Peyer's patch (tissue), 4 donors: ENCODE data around the gene SLC2A10. TPM values are rescaled to one million over a fixed set of nuclear protein-coding genes. Genes with fewer than 3 reads are reported as not detected.
A peak's percentile ranks its signal among the peaks of the same experiment; 100 is the strongest.

Source experiments
- DNase-seq, 3 donors: peaks; one replicate each; pipeline ENCODE4 v3.0.0-alpha.2; 2017 to 2019
- H3K27ac ChIP-seq, 4 donors: fragments of 200-600 bp; sonication (generic); one replicate each; pipeline ENCODE4 v1.5.1; 2016 to 2019
- H3K27me3 ChIP-seq, 2 donors: fragments of 200-600 bp; sonication (generic); one replicate each; pipeline ENCODE4 v1.5.1; 2019
- H3K36me3 ChIP-seq, 3 donors: fragments of 200-600 bp; sonication (generic); one replicate each; pipeline ENCODE4 v1.5.1; 2016 to 2019
- H3K4me1 ChIP-seq, 4 donors: fragments of 200-600 bp; sonication (generic); one replicate each; pipeline ENCODE4 v1.5.1; 2016 to 2019
- H3K4me3 ChIP-seq, 4 donors: fragments of 200-600 bp; sonication (generic); 1 replicate in 3 of 4; 2 replicates in 1 of 4; pipeline ENCODE4 v1.5.1; 2016 to 2019; ENCODE audit warnings: mild to moderate bottlenecking in 1 of 4
- H3K9me3 ChIP-seq, 4 donors: fragments of 200-600 bp; sonication (generic); one replicate each; pipeline ENCODE4 v1.5.1; 2016 to 2019; ENCODE audit warnings: mild to moderate bottlenecking in 1 of 4
- CTCF ChIP-seq, 6 experiments: fragments of 450-650 bp in 4 of 6; fragments of 200-600 bp in 2 of 6; sonication (generic) in 1 of 6; IDR thresholded peaks; one replicate each; pipeline ENCODE4 v1.5.1; 2017 to 2019; ENCODE audit warnings: antibody characterized with exemption in 6 of 6, mild to moderate bottlenecking in 3 of 6, moderate library complexity in 1 of 6
- POLR2A ChIP-seq, 2 donors: fragments of 450-650 bp; IDR thresholded peaks; one replicate each; pipeline ENCODE4 v1.5.1; 2017; ENCODE audit warnings: antibody characterized with exemption in 2 of 2, mild to moderate bottlenecking in 2 of 2, moderate library complexity in 2 of 2
- total RNA-seq, 4 donors: library from RNA; depleted of rRNA; stranded (reverse); fragments of >200 nt; gene quantifications; one replicate each; pipeline ENCODE4 v1.1.0, GENCODE V29; 2016

The SLC2A10 gene
- total RNA-seq, 4 donors from 2014 or later: 8.3 to 19.0 (median 15.4) TPM

- Histone ChIP-seq H3K4me3 (no peak overlapping the region), H3K4me1 (no peaks in the 10 kb centered on the region), H3K9me3 (no peaks in the 10 kb centered on the region), H3K27ac (no peak overlapping the region), H3K36me3 (no peaks in the 10 kb centered on the region), H3K27me3 (peaks cover 0 to 3% of the 10 kb centered on the region in 2 donors)
- no peak for DNase-seq
- no peak for TF ChIP-seq CTCF (IDR thresholded peaks at IDR 0.05)
- TF ChIP-seq POLR2A (IDR thresholded peaks at IDR 0.05): no peak
These were observed 10.7 kb upstream of the SLC2A10 start for GRCh38 chr20:46698788-46699187.

GRCh38 chr20:46699651-46700359, 9.6 kb upstream of the SLC2A10 start:
- DNase-seq: no peak
- Histone ChIP-seq H3K4me3 (no peak overlapping the region), H3K27me3 (peaks cover 0 to 3% of the 10 kb centered on the region in 2 donors), H3K36me3 (no peaks in the 10 kb centered on the region), H3K4me1 (no peaks in the 10 kb centered on the region), H3K27ac (no peak overlapping the region), H3K9me3 (no peaks in the 10 kb centered on the region)
- TF ChIP-seq CTCF (IDR thresholded peaks at IDR 0.05): peak in 4 of 6 experiments; percentile 24 to 41 (median 32)
- no peak for TF ChIP-seq POLR2A (IDR thresholded peaks at IDR 0.05)

- Histone ChIP-seq H3K4me3 (no peak overlapping the region), H3K9me3 (no peaks in the 10 kb centered on the region), H3K27me3 (peaks cover 0 to 3% of the 10 kb centered on the region in 2 donors), H3K27ac (no peak overlapping the region), H3K36me3 (no peaks in the 10 kb centered on the region), H3K4me1 (no peaks in the 10 kb centered on the region)
- no peak for DNase-seq
- TF ChIP-seq POLR2A (IDR thresholded peaks at IDR 0.05) (no peak), CTCF (IDR thresholded peaks at IDR 0.05) (no peak)
These were observed 9.0 kb upstream of the SLC2A10 start for GRCh38 chr20:46700481-46700880.

GRCh38 chr20:46701057-46701456, 8.4 kb upstream of the SLC2A10 start:
- H3K36me3 ChIP-seq: no peaks in the 10 kb centered on the region

GRCh38 chr20:46701556-46701955, 7.9 kb upstream of the SLC2A10 start:
- no peak for TF ChIP-seq POLR2A (IDR thresholded peaks at IDR 0.05)
- TF ChIP-seq CTCF (IDR thresholded peaks at IDR 0.05): no peak
- DNase-seq: no peak
- H3K4me1 ChIP-seq: no peaks in the 10 kb centered on the region
- H3K27ac ChIP-seq: no peak overlapping the region
- peaks cover 0 to 3% of the 10 kb centered on the region in 2 donors for H3K27me3 ChIP-seq
- H3K4me3 ChIP-seq: no peak overlapping the region
- no peaks in the 10 kb centered on the region for H3K9me3 ChIP-seq
- no peaks in the 10 kb centered on the region for H3K36me3 ChIP-seq

More at GRCh38 chr20:46701057-46701456, 8.4 kb upstream of the SLC2A10 start:
- H3K27me3 ChIP-seq: peaks cover 0 to 3% of the 10 kb centered on the region in 2 donors
- TF ChIP-seq CTCF (IDR thresholded peaks at IDR 0.05) (no peak), POLR2A (IDR thresholded peaks at IDR 0.05) (no peak)
- no peaks in the 10 kb centered on the region for H3K9me3 ChIP-seq
- H3K27ac ChIP-seq: no peak overlapping the region
- DNase-seq: no peak
- H3K4me3 ChIP-seq: no peak overlapping the region
- H3K4me1 ChIP-seq: no peaks in the 10 kb centered on the region
